Epithelial cell of prostate (primary cell): ENCODE measurements around the gene DNAAF8.

ENCODE experiments used
- DNase-seq: peaks from one replicate; pipeline ENCODE4 v3.0.0-alpha.2; 2011; ENCODE audit warnings: low read depth, low spot score
- H3K27ac ChIP-seq: fragments of 450-650 bp; 2 replicates; pipeline ENCODE4 v1.5.1; 2017; ENCODE audit warnings: mild to moderate bottlenecking

Gene DNAAF8

GRCh38 chr16:4748682-4749411 is 14.5 kb downstream of the DNAAF8 start:
- DNase-seq = no peak
- no peak overlapping the region for H3K27ac ChIP-seq

- no peak for DNase-seq
- no peak overlapping the region for H3K27ac ChIP-seq
Observed at GRCh38 chr16:4749700-4750257, 15.4 kb downstream of the DNAAF8 start.

DNA sequence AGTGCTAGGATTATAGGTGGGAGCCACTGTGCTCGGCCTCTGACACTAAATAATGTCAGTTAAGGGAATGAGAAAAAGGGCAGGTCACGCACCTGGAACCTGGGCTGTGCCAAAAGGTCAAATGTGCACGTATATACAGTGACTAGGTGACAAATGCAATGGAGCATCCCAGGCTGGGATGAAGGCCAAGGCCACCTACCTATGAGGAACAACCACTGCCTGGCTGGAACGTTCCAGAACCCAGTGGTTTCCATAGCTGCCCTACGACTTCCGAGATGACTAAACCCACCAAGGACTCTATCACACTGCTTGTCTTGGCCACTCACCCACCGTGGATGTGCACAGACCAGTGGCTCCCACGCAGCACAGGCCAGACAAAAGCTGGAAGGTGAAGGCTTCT is 16.6 kb downstream of the DNAAF8 start:
- no peak for DNase-seq
- no peak overlapping the region for H3K27ac ChIP-seq

DNA sequence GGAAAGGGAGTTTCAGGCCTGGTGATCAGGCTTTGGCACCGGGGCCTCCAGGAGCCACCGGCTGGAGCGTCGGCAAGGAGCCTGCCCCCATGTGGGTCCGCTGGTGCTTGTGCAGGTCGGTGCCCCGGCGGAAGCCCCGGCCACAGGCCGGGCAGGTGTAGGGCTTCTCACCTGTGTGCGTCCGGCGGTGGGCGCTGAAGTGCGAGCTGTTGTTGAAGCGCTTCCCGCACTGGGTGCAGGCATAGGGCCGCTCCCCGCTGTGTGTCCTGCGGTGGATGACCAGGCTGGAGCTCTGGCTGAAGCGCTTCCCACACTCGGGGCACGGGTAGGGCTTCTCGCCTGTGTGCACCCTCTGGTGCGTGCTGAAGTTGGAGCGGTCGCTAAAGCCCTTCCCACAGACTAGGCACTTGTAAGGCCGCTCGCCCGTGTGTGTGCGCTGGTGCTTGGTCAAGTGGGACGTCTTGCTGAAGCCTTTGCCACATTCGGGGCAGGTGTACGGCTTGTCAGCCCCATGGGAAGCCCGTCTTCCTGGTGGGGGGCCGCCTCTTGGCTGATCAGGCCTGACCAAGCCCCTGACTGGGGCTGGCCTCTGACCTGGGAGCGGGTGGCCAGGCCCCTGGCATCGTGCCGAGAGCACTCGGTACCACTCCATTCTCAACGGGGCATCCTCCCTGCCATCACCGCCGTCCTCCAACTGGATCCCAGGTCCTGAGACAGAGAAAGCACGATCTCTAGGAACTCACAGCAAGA is 18.2 kb downstream of the DNAAF8 start:
- H3K27ac ChIP-seq = no peak overlapping the region
- no peak for DNase-seq

GRCh38 chr16:4753227-4753626 is 18.9 kb downstream of the DNAAF8 start:
- H3K27ac ChIP-seq = no peak overlapping the region
- DNase-seq = no peak

- H3K27ac ChIP-seq = no peak overlapping the region
- DNase-seq = no peak
Observed at GRCh38 chr16:4754865-4755264, 20.5 kb downstream of the DNAAF8 start.

DNA sequence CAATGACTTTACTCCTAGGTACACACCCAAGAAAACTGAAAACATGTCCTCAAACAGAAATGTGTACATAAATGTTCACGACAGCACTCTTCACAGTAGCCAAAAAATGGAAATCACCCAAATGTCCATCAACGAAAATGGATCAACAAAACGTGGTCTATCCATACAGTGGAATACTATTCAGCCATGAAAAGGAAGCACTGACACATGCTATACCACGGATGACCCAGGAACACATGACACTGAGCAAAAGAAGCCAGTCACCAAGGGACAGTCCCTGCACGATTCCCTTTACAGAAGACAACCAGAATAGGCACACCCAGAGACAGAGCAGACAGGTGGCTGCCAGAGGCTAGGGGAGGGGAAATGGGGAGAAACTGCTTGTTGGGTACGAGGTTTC is 21.4 kb downstream of the DNAAF8 start:
- H3K27ac ChIP-seq = no peak overlapping the region
- no peak for DNase-seq

GRCh38 chr16:4760221-4760910 is 26.0 kb downstream of the DNAAF8 start:
- H3K27ac ChIP-seq = no peak overlapping the region

DNA sequence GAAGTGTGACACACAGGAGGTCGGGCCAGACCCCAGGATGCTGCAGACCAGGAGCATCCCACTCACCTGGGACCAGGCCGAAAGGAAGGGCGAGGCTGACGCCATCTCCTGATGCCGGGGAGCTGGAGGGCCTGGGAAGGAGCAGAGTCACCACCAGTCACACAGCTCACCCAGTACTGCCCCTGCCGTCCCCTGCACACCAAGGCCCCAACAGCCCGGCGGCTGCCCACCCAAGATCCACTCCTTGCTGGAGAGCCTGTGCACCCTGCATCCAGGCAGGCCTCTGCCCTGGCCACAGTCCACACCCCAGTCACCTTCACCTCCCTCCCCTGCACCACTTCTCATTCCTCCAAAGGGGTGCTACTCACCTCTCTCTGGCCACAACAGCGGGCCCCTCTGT is 27.9 kb downstream of the DNAAF8 start:
- no peak overlapping the region for H3K27ac ChIP-seq
- DNase-seq = no peak

More at GRCh38 chr16:4760221-4760910, 26.0 kb downstream of the DNAAF8 start:
- no peak for DNase-seq

DNA sequence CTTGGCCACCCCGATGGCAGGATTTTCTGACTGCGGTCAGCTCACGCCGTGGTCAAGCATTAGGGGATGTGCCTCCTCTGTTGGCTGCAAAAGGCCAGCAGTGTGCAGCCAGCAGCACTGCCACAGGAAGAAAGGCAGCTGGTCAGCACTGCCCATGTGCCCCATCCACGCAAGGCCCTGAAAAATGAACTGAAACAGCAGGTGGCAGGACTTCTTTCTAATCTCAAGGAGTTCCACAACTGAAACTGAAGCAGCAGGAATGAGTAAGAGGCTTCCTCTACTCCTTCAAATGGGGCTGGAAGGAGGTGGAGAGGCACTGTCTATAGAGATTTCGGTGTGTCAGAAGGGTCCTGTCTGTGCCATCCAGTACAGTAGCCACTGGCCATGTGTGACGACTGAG is 29.5 kb downstream of the DNAAF8 start:
- H3K27ac ChIP-seq = no peak overlapping the region
- no peak for DNase-seq

DNA sequence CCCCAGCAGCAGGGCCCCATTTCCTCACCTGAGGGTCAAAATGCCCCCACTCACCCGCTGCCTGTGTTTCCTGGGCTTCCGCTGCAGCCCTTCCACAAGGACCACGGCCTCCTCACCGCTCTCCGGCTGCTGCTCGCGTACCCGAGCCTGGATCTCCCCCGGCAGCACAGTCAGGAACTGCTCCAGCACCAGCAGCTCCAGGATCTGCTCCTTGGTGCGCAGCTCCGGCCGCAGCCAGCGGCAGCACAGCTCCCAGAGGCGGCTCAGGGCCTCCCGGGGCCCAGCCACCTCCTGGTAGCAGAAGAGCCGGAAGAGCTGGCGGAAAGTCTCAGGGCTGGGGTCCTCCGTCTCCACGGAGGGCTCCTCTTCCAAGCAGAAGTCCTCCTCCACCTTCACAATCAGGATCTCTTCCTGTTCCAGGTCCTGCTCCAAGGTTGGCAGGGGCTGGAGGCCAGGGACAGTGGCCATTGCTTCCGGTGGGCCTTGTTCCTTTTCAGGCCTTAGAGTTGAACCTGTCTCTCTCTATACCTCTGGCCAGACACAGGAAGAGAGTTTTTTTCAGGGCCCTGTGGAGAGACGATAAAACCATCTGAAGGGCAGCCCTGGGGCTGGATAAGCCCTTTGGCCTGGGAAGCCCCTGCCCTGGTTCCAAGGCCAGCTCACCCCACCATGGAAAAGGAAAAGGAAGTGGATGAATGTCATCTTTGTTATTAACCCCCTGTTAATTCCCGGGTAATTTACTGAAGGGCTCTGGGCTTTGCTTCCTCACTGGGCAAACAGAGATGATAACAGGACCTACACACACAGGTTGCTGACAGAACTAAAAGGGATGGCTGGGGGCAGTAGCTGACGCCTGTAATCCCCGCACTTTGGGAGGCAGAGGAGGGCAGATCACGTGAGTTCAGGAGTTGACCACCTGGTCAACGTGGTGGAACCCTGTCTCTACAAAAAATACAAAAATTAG is 31.5 kb downstream of the DNAAF8 start:
- peak overlapping the region; percentile 91 for H3K27ac ChIP-seq
- DNase-seq = no peak

DNA sequence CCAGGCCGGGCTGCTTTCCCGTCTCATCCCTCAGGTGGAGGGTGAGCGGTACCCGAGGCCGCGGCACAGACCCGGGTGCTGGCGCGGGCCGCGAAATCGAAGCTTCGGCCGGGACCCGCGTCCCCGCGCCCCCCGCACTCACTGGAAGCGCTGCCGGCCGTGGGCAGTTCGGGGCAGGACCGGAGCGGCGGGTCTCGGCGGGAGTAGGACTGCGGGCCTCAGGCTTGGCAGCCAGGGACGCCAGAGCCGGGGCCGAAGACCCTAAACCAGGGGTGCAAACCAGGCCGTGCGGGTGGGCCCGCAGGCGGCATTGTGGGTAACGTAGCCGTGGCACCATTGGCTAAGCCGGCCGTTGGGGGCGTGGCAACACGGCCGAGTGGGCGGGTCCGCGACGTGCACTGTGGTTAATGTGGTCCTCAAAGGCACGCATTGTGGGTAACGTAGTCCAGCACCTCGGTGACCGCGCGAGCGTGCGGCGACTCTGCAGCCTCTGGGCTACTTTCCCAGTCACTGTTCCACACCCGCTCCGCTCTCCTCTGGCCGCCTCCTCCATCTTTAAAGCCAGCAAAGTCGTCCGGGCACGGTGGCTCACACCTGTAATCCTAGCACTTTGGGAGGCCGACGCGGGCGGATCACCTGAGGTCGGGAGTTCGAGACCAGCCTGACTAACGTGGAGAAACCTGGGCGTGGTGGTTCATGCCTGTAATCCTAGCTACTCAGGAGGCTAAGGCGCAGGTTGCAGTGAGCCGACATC is 32.7 kb downstream of the DNAAF8 start, which contains the start of gene ZNF500:
ZNF500 (minus strand) TSS at position 288 of the 754 bp plus-strand sequence. CDS start 1,184 bp downstream, outside the sequence.
- peak within 1 kb of the TSS; percentile 91 for H3K27ac ChIP-seq
- peak; percentile 75 for DNase-seq

GRCh38 chr16:4767872-4768548 is 33.7 kb downstream of the DNAAF8 start:
- peak overlapping the region; percentile 91 for H3K27ac ChIP-seq
- DNase-seq = no peak

DNA sequence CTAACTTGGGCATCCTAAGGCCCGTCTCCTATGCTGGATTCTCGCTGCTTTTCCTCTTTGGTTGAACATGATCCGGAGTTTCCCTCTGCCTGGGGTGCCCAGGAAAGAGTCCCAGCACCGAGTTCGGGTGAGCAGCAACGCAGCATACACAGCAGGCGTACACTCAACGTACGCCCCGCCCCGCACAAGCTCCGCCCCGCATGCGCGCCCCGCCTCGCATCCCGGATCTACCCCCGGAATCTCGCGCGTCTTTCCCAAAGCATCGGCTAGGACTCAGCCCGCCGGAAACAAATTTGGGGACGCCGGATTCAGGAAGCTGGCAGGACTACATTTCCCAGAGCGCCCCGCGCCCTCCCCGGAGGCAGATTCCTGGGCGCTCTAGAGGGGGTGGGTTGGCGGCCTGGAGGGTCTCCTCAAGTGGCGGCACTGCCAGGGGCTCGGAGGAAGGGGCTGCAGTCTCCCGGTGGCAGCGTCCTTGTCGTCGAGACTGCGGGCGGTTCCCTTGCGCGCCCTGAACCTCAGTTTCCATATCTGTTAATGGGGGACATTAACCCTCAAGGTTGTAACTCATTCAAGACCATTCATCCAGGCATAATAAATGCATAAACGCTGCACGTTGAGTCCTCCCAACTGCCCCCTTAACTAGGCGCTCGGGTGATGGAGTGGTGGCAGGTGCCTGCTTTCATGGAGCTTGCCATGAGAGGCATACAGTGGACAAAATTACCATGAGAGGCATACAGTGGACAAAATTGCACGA is 34.4 kb downstream of the DNAAF8 start:
- H3K27ac ChIP-seq = peak overlapping the region; percentile 91
- DNase-seq = peak; percentile 68

DNA sequence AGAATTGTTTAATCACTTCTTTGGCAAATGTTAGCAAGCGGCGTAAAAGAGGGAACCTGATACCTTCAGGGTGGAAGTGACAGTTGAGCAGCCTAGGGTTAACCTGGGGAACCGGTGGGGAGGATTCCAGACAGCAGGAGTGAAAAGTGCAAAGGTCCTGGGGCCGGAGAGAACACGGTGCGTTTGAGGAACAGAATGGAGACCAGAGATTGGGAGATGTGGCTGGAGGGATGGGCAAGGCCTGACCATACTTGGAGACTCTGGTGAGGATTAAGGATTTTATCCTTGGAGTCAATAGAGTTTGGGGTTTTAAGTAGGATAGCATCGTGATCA is 34.9 kb downstream of the DNAAF8 start:
- no peak overlapping the region for H3K27ac ChIP-seq

GRCh38 chr16:4771646-4772045 is 37.3 kb downstream of the DNAAF8 start:
- no peak for DNase-seq
- H3K27ac ChIP-seq = no peak overlapping the region

More for the DNA sequence above, 34.9 kb downstream of the DNAAF8 start:
- no peak for DNase-seq

- no peak for DNase-seq
- no peak overlapping the region for H3K27ac ChIP-seq
Observed at GRCh38 chr16:4772351-4772750, 38.0 kb downstream of the DNAAF8 start.

- DNase-seq = no peak
- H3K27ac ChIP-seq = no peak overlapping the region
Observed at GRCh38 chr16:4775005-4775404, 40.7 kb downstream of the DNAAF8 start.
